Suprapubic skin (tissue), 4 donors: ENCODE measurements around the gene HMGB2.

Experiments
- CTCF ChIP-seq, 2 donors: fragments of 200-600 bp in 1 of 2; fragments of 450-650 bp in 1 of 2; sonication (generic) in 1 of 2; IDR thresholded peaks; one replicate each; pipeline ENCODE4 v1.5.1; 2016 to 2019; ENCODE audit warnings: antibody characterized with exemption in 2 of 2, mild to moderate bottlenecking in 1 of 2, moderate library complexity in 1 of 2
- EP300 ChIP-seq: sonication (generic); formaldehyde crosslinking; IDR thresholded peaks from one replicate; pipeline ENCODE4 v1.6.1; 2017; ENCODE audit warnings: antibody characterized with exemption
- POLR2A ChIP-seq, 2 donors: fragments of 450-650 bp; IDR thresholded peaks; one replicate each; pipeline ENCODE4 v1.6.1; 2017; ENCODE audit warnings: antibody characterized with exemption in 2 of 2, mild to moderate bottlenecking in 2 of 2, moderate library complexity in 2 of 2
- POLR2AphosphoS5 ChIP-seq, 3 donors: sonication (generic); formaldehyde crosslinking; IDR thresholded peaks; one replicate each; pipeline ENCODE4 v1.6.1; 2017; ENCODE audit warnings: antibody characterized with exemption in 3 of 3

- no peak for TF ChIP-seq POLR2AphosphoS5 (IDR thresholded peaks at IDR 0.05)
- no peak for TF ChIP-seq CTCF (IDR thresholded peaks at IDR 0.05)
- no peak for TF ChIP-seq POLR2A (IDR thresholded peaks at IDR 0.05)
- TF ChIP-seq EP300: no peak
Observed at GRCh38 chr4:173282626-173283025, 51.5 kb downstream of the HMGB2 start.
